ENCODE measurements around the gene GRIN2C.

- TF ChIP-seq CTCF (IDR thresholded peaks at IDR 0.05; ENCODE audit: low read depth, low read length) (no peak), EZH2phosphoT487 (IDR thresholded peaks at IDR 0.05; ENCODE audit: low read depth) (no peak)
These were observed 55.7 kb downstream of the GRIN2C start for GRCh38 chr17:74803971-74804370.

Data from OCI-LY3 (cell line).